Breast epithelium (tissue), 4 donors: ENCODE measurements around the gene SEPTIN5. TPM values are rescaled to one million over a fixed set of nuclear protein-coding genes. Genes with fewer than 3 reads are reported as not detected.

Experiments used
- DNase-seq, 2 donors: peaks; one replicate each; pipeline ENCODE4 v3.0.0-alpha.2; 2019; ENCODE audit warnings: low spot score in 2 of 2
- H3K27ac ChIP-seq, 2 donors: fragments of 200-600 bp; sonication (generic) in 1 of 2; one replicate each; pipeline ENCODE4 v1.5.1; 2016 to 2019; ENCODE audit warnings: mild to moderate bottlenecking in 1 of 2
- H3K27me3 ChIP-seq, 2 donors: fragments of 200-600 bp; sonication (generic) in 1 of 2; one replicate each; pipeline versions ENCODE4 v1.5.1 to v1.6.0; 2017 to 2019; ENCODE audit warnings: control low read depth in 1 of 2, mild to moderate bottlenecking in 1 of 2
- H3K36me3 ChIP-seq: fragments of 200-600 bp; one replicate; pipeline ENCODE4 v1.5.1; 2019
- H3K4me1 ChIP-seq, 2 donors: fragments of 200-600 bp; sonication (generic); one replicate each; pipeline ENCODE4 v1.5.1; 2016 to 2019; ENCODE audit warnings: control low read depth in 1 of 2
- H3K4me3 ChIP-seq, 3 donors: fragments of 200-600 bp; sonication (generic); 1 replicate in 2 of 3; 2 replicates in 1 of 3; pipeline ENCODE4 v1.5.1; 2016 to 2019; ENCODE audit warnings: mild to moderate bottlenecking in 3 of 3, moderate library complexity in 2 of 3
- H3K9me3 ChIP-seq, 2 donors: fragments of 200-600 bp; sonication (generic) in 1 of 2; one replicate each; pipeline ENCODE4 v1.5.1; 2016 to 2019; ENCODE audit warnings: control low read depth in 1 of 2
- CTCF ChIP-seq, 3 donors: fragments of 450-650 bp; IDR thresholded peaks; one replicate each; pipeline ENCODE4 v1.5.1; 2016 to 2017; ENCODE audit warnings: antibody characterized with exemption in 3 of 3, mild to moderate bottlenecking in 3 of 3, moderate library complexity in 3 of 3
- POLR2A ChIP-seq: fragments of 450-650 bp; IDR thresholded peaks from one replicate; pipeline ENCODE4 v1.6.1; 2016; ENCODE audit warnings: antibody characterized with exemption, mild to moderate bottlenecking, moderate library complexity
- POLR2AphosphoS5 ChIP-seq, 3 donors: sonication (generic); formaldehyde crosslinking; IDR thresholded peaks; one replicate each; pipeline ENCODE4 v1.6.1; 2017; ENCODE audit warnings: antibody characterized with exemption in 3 of 3
- intact Hi-C: fragments of 100-400 bp; cut with DNase I; formaldehyde crosslinking; loops from one replicate; pipeline ENCODE4 v1.15.1; 2023; ENCODE audit warnings: low total_unique reads
- total RNA-seq, 3 donors: library from RNA; depleted of rRNA; stranded (reverse); fragments of >200 nt; gene quantifications; one replicate each; pipeline ENCODE4 v1.1.0, GENCODE V29; 2016

The SEPTIN5 gene
- total RNA-seq, 3 donors from 2014 or later: 5.4 to 33.8 (median 18.4) TPM

GRCh38 chr22:19755722-19756287 is 41.5 kb downstream of the SEPTIN5 start:
- no peak for DNase-seq
- Histone ChIP-seq H3K27ac (no peak overlapping the region), H3K4me3 (peak overlapping the region in 2 of 3 donors; percentile 41 to 68), H3K4me1 (peaks cover 5 to 12% of the 10 kb centered on the region in 2 donors), H3K36me3 (no peaks in the 10 kb centered on the region), H3K9me3 (no peaks in the 10 kb centered on the region), H3K27me3 (peaks cover 9 to 52% of the 10 kb centered on the region in 2 donors)
- TF ChIP-seq POLR2AphosphoS5 (IDR thresholded peaks at IDR 0.05): no peak
- TF ChIP-seq POLR2A: no peak
- no peak for TF ChIP-seq CTCF (IDR thresholded peaks at IDR 0.05)
- intact Hi-C loops: no loop called here

- H3K4me3 ChIP-seq: peak overlapping the region; percentile 22 to 68 (median 41)
- TF ChIP-seq POLR2AphosphoS5 (IDR thresholded peaks at IDR 0.05): peak in 1 of 3 donors; percentile 18
- TF ChIP-seq POLR2A: no peak
- TF ChIP-seq CTCF (IDR thresholded peaks at IDR 0.05): peak; percentile 51 to 78 (median 67)
- peak; percentile 54 to 80 for DNase-seq
These were observed 42.2 kb downstream of the SEPTIN5 start for GRCh38 chr22:19756288-19757128.

GRCh38 chr22:19757140-19757984 is 43.1 kb downstream of the SEPTIN5 start:
- Histone ChIP-seq H3K27me3 (peaks cover 9 to 52% of the 10 kb centered on the region in 2 donors), H3K4me3 (peak overlapping the region; percentile 22 to 68 (median 41)), H3K27ac (no peak overlapping the region), H3K36me3 (no peaks in the 10 kb centered on the region), H3K4me1 (peaks cover 5 to 12% of the 10 kb centered on the region in 2 donors), H3K9me3 (no peaks in the 10 kb centered on the region)
- DNase-seq: no peak
- intact Hi-C loops: no loop called here
- TF ChIP-seq CTCF (IDR thresholded peaks at IDR 0.05) (no peak), POLR2A (no peak), POLR2AphosphoS5 (IDR thresholded peaks at IDR 0.05) (no peak)

More at GRCh38 chr22:19756288-19757128, 42.2 kb downstream of the SEPTIN5 start:
- no peaks in the 10 kb centered on the region for H3K36me3 ChIP-seq
- peaks cover 9 to 52% of the 10 kb centered on the region in 2 donors for H3K27me3 ChIP-seq
- intact Hi-C loops: no loop called here
- H3K9me3 ChIP-seq: no peaks in the 10 kb centered on the region
- H3K4me1 ChIP-seq: peaks cover 5 to 12% of the 10 kb centered on the region in 2 donors
- H3K27ac ChIP-seq: no peak overlapping the region

- TF ChIP-seq POLR2A: no peak
- TF ChIP-seq POLR2AphosphoS5 (IDR thresholded peaks at IDR 0.05): no peak
- no peak for TF ChIP-seq CTCF (IDR thresholded peaks at IDR 0.05)
- peaks cover 5 to 12% of the 10 kb centered on the region in 2 donors for H3K4me1 ChIP-seq
These were observed 43.9 kb downstream of the SEPTIN5 start for GRCh38 chr22:19757985-19758895.

More at GRCh38 chr22:19757985-19758895, 43.9 kb downstream of the SEPTIN5 start:
- Histone ChIP-seq H3K36me3 (no peaks in the 10 kb centered on the region), H3K4me3 (peak overlapping the region in 2 of 3 donors; percentile 10 to 44), H3K9me3 (no peaks in the 10 kb centered on the region), H3K27ac (no peak overlapping the region), H3K27me3 (peaks cover 9 to 47% of the 10 kb centered on the region in 2 donors)
- no peak for DNase-seq
- intact Hi-C loops: no loop called here
